Measurements from ENCODE around the gene EIF2B2.

Gene EIF2B2

GRCh38 chr14:75002392-75003249, at the start of gene EIF2B2:
EIF2B2 (plus strand) TSS chr14:75002921; CDS start chr14:75002991, 70 bp downstream.
- DNase-seq = peak; percentile 96

DNA sequence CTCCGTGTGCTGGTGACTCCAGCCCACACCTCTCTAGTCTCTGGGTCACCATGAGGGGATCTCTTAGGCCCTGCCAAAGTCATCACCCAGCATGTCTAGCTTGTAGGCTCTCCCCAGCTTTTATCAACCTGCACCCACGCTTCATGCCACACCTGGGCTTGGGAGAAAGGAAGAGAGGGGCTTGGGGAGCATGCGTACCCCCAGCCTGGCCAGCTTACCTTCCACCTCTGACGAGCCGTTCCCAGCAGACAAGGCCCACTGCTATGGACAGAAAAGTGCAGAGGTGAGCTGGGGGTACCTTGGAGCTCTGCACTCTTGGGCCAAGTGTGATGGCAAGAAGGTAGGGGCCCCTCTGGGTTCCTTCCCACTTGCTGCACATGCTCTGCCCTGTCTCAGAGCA, 49.0 kb upstream of the EIF2B2 start:
- no peak for DNase-seq

DNA sequence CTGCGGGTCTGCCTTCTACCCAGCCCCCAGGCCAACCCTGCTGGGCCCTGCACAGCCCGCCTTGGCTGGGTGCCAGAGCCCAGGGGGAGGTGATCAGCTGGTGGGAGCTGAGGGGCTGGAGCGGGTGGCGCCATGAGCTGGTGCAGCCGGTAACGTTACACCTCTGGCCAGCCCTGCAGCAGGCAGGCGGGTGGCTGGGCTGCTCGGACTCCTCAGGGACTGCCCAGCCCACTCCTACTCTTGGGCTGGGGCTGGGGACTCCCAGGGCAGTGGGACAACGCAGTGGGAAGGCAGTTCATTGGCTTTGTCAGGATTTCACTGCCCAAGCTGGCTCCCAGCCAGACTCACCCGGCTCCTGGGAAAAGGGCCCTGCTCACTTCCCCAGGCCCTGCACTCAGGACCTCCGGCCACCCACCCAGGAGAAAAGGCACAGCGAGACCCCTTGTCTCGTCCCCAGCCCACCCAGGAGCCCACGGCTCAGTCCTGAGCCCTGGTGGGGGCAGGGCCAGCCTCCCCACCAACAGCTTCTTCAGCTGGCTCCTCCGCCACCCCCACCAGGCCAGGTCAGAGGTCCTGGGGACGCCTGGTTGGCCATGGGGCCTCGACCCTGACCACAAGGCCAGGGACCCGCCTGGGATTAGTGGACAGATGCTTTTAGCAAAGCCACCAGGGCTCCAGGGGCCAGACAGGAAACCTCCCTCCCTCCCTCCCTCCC, 48.3 kb upstream of the EIF2B2 start:
- peak; percentile 85 for DNase-seq

- no peak for DNase-seq
Observed at GRCh38 chr14:74954947-74955228, 47.8 kb upstream of the EIF2B2 start.

- DNase-seq = peak; percentile 39
Observed at GRCh38 chr14:74955229-74956026, 47.3 kb upstream of the EIF2B2 start, which contains the start of gene PGF. PGF (minus strand) TSS chr14:74955597; CDS start chr14:74955242, 355 bp downstream.

DNA sequence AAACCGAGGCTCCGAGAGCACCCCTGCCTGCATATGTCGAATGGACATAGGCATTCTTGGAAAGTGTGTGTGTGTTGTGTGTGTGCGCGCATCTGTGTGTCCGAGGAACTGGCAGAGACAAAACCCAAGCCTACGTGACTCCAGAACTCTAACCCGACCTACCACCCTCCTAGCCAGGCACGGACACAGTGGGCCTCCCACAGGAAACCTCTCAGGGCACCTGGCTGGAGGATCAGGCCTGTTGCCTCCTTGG, 46.8 kb upstream of the EIF2B2 start:
- no peak for DNase-seq

DNA sequence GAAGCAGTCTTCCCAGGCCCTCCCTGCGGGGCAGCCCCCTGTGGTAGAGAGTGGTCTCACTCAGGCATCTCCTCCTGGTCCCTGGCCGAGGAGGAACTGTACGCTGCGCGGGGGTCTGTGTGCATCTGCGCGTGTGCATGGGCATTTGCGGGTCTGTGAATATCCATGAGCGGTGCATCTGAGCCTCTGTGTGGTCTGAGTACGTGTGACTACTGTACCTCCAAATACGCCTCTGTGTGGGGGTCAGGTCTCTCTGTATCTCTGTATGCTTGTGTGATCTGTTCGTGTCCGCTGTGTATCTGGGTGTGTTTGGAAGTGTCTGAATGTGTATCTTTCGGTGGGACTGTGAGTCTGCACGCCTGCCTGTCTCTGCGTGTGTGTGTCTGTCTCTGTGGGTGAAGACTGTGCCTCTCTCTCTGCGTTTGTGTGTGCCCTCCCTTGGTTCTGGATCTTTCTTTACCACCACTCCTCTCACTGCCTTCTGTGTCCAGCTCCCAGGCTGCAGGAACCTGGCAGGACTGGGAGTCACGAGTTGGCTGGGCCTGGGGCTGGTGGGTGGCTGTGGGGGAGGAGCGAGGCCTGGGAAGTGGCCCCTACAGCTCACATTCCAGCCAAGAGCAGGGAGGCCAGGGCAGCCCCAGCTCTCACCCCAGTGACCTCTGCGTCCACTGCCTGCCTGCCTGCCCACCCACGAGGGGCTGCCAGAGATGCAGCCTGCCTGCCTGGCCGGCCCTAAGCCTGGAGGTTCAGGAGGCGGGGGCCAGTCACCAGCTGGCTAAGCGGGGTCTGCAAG, 46.2 kb upstream of the EIF2B2 start:
- no peak for DNase-seq

GRCh38 chr14:74959596-74960180, 43.0 kb upstream of the EIF2B2 start:
- DNase-seq = peak; percentile 8

DNA sequence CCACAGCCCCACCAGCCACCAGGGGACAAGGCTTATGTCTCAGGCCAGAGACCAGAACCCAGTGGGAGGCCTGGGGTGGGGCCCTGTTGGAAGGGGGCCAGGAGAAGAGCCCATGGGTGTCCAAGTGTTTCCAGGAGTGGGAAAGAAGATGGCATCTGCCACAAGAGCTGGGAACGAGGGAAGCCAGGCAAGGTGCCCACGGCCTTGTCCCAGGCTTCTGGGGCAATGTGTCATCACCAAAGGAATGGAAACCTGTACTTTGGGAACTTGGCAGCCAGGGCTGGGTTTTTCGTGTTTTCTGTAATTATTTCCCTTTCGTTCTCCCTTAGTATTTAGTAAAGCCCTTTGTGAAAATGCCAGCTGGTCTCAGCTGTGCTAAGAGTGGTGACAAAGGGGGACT, 42.0 kb upstream of the EIF2B2 start:
- no peak for DNase-seq

GRCh38 chr14:74961238-74961911, 41.3 kb upstream of the EIF2B2 start:
- DNase-seq = no peak

DNA sequence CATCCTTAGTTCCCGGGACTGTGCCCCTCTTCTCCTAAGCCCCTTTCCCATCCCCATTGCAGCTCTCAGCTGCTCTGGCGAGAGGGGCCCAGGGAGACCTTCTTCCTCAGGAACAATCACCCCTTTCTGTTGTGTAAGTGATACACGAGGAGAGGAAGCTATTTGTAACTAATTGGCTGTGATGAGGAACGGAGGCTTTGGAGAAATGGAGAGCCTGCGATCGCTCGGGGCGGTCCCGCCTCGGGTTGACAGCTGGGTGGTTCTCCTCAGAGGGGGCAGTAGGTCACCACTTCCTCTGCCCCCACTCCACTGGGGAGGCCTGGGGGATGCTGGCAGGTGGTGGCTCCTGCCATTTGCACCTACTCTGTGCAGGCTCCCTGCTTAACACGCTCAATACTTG, 40.7 kb upstream of the EIF2B2 start:
- no peak for DNase-seq

- DNase-seq = no peak
Observed at GRCh38 chr14:74962493-74962892, 40.2 kb upstream of the EIF2B2 start.

DNA sequence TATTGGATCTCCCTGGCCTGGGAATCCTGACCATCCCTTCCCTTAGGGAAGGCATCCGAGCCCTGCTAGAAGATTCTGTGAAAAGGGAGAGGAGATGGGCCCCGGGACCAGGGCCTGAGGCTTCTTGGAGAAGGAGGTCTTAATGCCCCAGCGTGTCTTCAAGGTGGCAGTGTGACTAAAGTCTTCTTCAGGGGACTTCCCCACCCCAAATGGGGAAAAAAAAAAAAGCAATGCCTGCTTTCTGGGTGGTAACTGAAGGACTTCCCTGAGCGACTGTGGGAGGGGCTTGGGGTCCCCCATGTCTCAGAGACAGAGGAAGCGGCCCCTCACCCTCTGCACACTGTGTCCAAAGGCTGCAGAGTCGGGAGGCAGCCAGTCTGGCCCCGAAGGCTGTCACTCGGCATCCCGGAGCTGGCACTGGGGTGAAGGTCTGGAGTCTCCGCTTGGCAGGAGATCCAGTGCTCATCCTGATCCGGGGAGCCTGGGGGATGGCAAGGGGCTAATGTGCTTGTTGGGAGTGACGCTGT, 39.5 kb upstream of the EIF2B2 start:
- no peak for DNase-seq

DNA sequence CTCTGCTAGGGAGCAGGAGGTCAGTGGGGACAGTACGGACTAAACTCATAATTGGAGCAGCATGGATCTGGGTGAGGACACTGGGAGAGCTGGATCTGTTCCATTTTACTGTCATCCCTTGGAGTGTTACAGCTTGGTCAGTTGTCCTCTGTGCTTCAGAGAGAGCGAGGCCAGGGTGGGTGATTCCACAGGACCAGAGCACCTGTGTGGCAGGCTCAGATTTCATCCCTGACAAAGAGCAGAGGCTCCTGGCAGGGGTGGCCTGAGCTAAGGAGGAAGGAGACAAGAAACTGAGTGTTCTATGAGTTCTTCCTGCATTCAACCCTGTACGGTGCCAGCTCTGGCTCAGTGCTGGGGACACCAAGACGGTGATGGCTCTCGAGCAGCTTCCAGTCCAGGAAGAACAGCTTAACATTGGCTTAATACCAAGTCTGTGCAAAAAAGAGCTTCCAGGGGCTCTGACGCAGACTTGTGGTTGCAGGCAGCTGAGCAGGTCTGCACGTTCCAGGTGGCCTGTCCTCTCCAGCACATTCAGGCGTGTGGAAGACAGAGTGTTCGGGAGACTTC, 38.9 kb upstream of the EIF2B2 start:
- DNase-seq = no peak

DNA sequence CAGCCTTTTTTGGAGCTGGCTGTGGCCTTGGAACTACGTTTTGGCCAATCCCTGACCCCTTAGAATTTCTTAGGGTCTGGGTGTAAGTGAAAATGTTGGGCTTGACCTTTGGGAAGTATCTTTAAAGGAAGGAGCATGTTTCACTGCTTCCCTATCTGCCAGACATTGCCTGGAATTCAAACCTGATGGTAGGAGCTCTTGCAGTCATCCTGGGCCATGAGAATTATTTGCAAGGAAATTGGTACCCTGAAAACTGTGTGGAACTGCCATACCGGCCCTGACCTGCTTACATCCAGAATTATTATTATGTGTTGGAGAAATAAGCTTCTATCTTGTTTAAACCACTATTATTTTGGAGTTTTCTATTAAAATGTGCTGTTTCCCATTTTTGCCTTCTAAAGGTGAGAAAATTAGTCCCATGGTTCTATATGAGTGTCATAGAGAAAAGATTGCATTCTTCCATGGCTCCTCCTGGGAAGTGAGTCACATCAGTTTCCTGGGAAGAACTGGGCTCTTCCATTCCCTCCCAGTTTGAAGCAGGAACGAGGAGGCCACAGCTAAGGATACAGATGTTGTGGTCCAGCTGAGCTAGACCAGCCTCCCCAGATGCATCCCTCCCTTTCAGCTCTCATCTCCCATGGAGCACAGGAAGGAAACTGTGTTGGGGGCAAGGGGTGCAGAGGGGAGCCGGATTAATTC, 37.8 kb upstream of the EIF2B2 start:
- no peak for DNase-seq

DNA sequence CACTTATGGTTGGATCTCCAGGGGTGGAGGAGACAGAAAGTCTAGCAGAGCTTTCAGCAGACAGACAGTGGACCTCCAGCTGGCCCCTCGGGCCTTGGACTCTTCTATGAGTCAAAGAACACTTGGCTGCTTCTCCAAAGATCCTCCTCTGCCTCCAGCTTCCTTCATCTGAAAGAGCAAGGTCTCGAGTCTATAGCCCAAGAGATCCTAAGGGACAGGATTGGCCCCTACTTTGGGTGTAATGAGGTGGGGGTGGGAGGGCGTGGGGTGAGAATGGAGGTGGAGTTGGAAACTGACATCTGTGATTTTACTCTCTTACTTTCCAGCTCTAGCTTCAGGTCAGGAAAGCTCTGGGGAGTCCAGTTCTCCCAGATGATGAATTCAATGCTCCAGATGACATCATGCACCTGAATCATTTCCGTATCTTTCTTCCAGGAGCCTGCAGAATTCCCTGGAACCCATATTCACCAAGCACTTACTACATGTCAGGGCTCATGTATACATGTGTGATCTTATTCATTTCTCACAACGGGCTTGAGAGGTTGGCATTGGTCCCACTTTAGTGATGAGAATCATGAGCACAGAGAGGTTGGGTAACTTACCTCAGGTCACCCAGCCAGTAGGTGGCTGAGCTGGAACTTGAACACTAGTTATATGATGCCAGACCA, 37.1 kb upstream of the EIF2B2 start:
- no peak for DNase-seq

DNA sequence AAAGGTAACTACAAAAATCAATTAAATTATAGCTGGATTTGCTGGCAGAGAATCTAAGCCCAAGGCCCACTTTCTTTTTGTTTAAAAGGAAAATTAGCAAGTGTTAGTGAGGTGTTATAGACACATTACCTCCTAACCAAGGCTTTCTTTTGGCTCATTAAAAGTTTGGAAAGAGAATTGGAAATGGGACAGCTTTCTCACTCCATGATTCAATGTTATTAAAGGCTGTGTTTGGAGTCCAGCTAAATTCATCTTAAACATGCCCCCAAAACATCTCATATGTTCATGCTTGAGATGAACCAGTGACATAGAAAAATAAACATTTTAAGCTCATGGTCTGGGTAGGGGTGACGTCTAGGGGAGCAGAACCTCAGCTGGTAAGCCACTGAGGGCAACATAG, 33.9 kb upstream of the EIF2B2 start:
- no peak for DNase-seq

- DNase-seq = no peak
Observed at GRCh38 chr14:74973003-74973653, 29.6 kb upstream of the EIF2B2 start.

- DNase-seq = no peak
Observed at GRCh38 chr14:74973905-74974363, 28.8 kb upstream of the EIF2B2 start.
